Lower leg skin (tissue), 4 donors: ENCODE measurements around the gene ZFAND5. TPM values are rescaled to one million over a fixed set of nuclear protein-coding genes. Genes with fewer than 3 reads are reported as not detected.

Source experiments
- DNase-seq, 2 donors: peaks; one replicate each; pipeline ENCODE4 v3.0.0-alpha.2; 2019; ENCODE audit warnings: low spot score in 2 of 2
- H3K4me3 ChIP-seq: fragments of 200-600 bp; sonication (generic); 2 replicates; pipeline ENCODE4 v1.5.1; 2017; ENCODE audit warnings: mild to moderate bottlenecking, low read depth; ENCODE audit not compliant: poor library complexity, severe bottlenecking
- CTCF ChIP-seq, 3 donors: fragments of 450-650 bp; IDR thresholded peaks; one replicate each; pipeline ENCODE4 v1.5.1; 2016; ENCODE audit warnings: antibody characterized with exemption in 3 of 3, mild to moderate bottlenecking in 3 of 3, moderate library complexity in 2 of 3
- POLR2A ChIP-seq, 2 donors: fragments of 450-650 bp; IDR thresholded peaks; one replicate each; pipeline ENCODE4 v1.6.1; 2016 to 2017; ENCODE audit warnings: antibody characterized with exemption in 2 of 2, mild to moderate bottlenecking in 1 of 2, moderate library complexity in 1 of 2
- WGBS, 2 donors: methylation state at CpG; one replicate each; pipeline ENCODE4 v1.1.5; 2018; 5-methylcytosine and 5-hydroxymethylcytosine counted together
- intact Hi-C: fragments of 100-400 bp; cut with DNase I; formaldehyde crosslinking; loops from one replicate; pipeline ENCODE4 v1.15.0; 2023; ENCODE audit warnings: low total_unique reads
- total RNA-seq, 4 donors: library from RNA; depleted of rRNA; stranded (reverse); fragments of >200 nt; gene quantifications; one replicate each; pipeline ENCODE4 v1.1.0, GENCODE V29; 2016

Gene ZFAND5
- total RNA-seq, 4 donors from 2014 or later: 99.6 to 305 (median 127) TPM

GRCh38 chr9:72346333-72346732 is 18.7 kb downstream of the ZFAND5 start:
- no peak for DNase-seq
- intact Hi-C loops: no loop called here
- no peak overlapping the region for H3K4me3 ChIP-seq
- TF ChIP-seq CTCF (IDR thresholded peaks at IDR 0.05) (no peak), POLR2A (IDR thresholded peaks at IDR 0.05) (no peak)
- WGBS, 2 donors: 75 to 93% methylated on average over 1 of the region's 1 CpG

GRCh38 chr9:72338631-72339030 is 26.4 kb downstream of the ZFAND5 start:
- no peak overlapping the region for H3K4me3 ChIP-seq
- no peak for TF ChIP-seq CTCF (IDR thresholded peaks at IDR 0.05)
- TF ChIP-seq POLR2A (IDR thresholded peaks at IDR 0.05): no peak
- DNase-seq: no peak
- intact Hi-C loops: no loop called here
- WGBS, 2 donors: 89 to 96% methylated on average over 4 of the region's 4 CpGs

GRCh38 chr9:72337286-72337685 is 27.7 kb downstream of the ZFAND5 start:
- no peak for DNase-seq
- TF ChIP-seq POLR2A (IDR thresholded peaks at IDR 0.05) (no peak), CTCF (IDR thresholded peaks at IDR 0.05) (no peak)
- intact Hi-C loops: no loop called here
- WGBS, 2 donors: 55 to 59% methylated on average over 5 of the region's 5 CpGs
- no peak overlapping the region for H3K4me3 ChIP-seq

- WGBS, 2 donors: 85 to 87% methylated on average over 6 of the region's 6 CpGs
- no peak overlapping the region for H3K4me3 ChIP-seq
- DNase-seq: no peak
- no peak for TF ChIP-seq CTCF (IDR thresholded peaks at IDR 0.05)
- no peak for TF ChIP-seq POLR2A (IDR thresholded peaks at IDR 0.05)
- intact Hi-C loops: no loop called here
These were observed 30.2 kb downstream of the ZFAND5 start for GRCh38 chr9:72334658-72335337.

- H3K4me3 ChIP-seq: no peak overlapping the region
- TF ChIP-seq CTCF (IDR thresholded peaks at IDR 0.05) (no peak), POLR2A (IDR thresholded peaks at IDR 0.05) (no peak)
- WGBS, 2 donors: 85 to 89% methylated on average over 3 of the region's 3 CpGs
- intact Hi-C loops: no loop called here
- DNase-seq: no peak
These were observed 31.3 kb downstream of the ZFAND5 start for GRCh38 chr9:72333709-72334108.

GRCh38 chr9:72333197-72333596 is 31.8 kb downstream of the ZFAND5 start:
- H3K4me3 ChIP-seq: no peak overlapping the region
- WGBS, 2 donors: 80 to 91% methylated on average over 3 of the region's 3 CpGs
- no peak for TF ChIP-seq POLR2A (IDR thresholded peaks at IDR 0.05)
- no peak for TF ChIP-seq CTCF (IDR thresholded peaks at IDR 0.05)
- no peak for DNase-seq
- intact Hi-C loops: no loop called here
